A673 (cell line): Measurements from ENCODE around the gene JOSD1. TPM values are rescaled to one million over a fixed set of nuclear protein-coding genes. Genes with fewer than 3 reads are reported as not detected.

Experiments used
- BruUV-seq: library from RNA; stranded (reverse); fragments of 400-500 nt; replicated peaks from 2 replicates; lab custom pipeline; 2021; lab: Mats Ljungman, UMichigan
- CTCF ChIA-PET: fragments of 300-600 bp; sonication (Branson Sonifier 250); formaldehyde crosslinking; loops from one replicate; lab custom pipeline; 2022; ENCODE audit warnings: antibody characterized with exemption; lab: Charles Lee
- POLR2A ChIA-PET: fragments of 300-600 bp; sonication (Branson Sonifier 250); formaldehyde crosslinking; loops from one replicate; lab custom pipeline; 2022; ENCODE audit warnings: antibody characterized with exemption; ENCODE audit not compliant: low non-redundant PET; lab: Charles Lee
- DNase-seq: peaks from one replicate; pipeline ENCODE4 v3.0.0-alpha.2; 2015; ENCODE audit warnings: low spot score
- H3K27ac ChIP-seq: fragments of 200-600 bp; sonication (generic); 2 replicates; pipeline ENCODE4 v1.5.1; 2016; ENCODE audit warnings: mixed run types, low read depth, mild to moderate bottlenecking, mixed read lengths, antibody characterized with exemption, low read length; ENCODE audit not compliant: poor library complexity, severe bottlenecking
- H3K27me3 ChIP-seq: fragments of 200-600 bp; sonication (generic); replicated peaks from 2 replicates; pipeline ENCODE4 v1.6.1; 2017; ENCODE audit warnings: mixed run types, low read depth, mild to moderate bottlenecking, mixed read lengths, antibody characterized with exemption, low read length; ENCODE audit not compliant: insufficient read depth, poor library complexity
- H3K36me3 ChIP-seq: fragments of 200-600 bp; sonication (generic); 2 replicates; pipeline ENCODE4 v1.6.1; 2016; ENCODE audit warnings: mixed run types, mild to moderate bottlenecking, mixed read lengths, antibody characterized with exemption, low read length; ENCODE audit not compliant: insufficient read depth, poor library complexity, severe bottlenecking
- H3K4me1 ChIP-seq: fragments of 200-600 bp; sonication (generic); 2 replicates; pipeline ENCODE4 v1.6.1; 2017; ENCODE audit warnings: mixed run types, mild to moderate bottlenecking, mixed read lengths, antibody characterized with exemption, low read length; ENCODE audit not compliant: insufficient read depth, poor library complexity, severe bottlenecking
- H3K4me3 ChIP-seq: fragments of 200-600 bp; sonication (generic); 2 replicates; pipeline ENCODE4 v1.5.1; 2016; ENCODE audit warnings: low read depth, mixed run types, mild to moderate bottlenecking, mixed read lengths, low read length; ENCODE audit not compliant: poor library complexity, severe bottlenecking
- H3K9me3 ChIP-seq: fragments of 200-600 bp; sonication (generic); 2 replicates; pipeline ENCODE4 v1.6.1; 2016; ENCODE audit warnings: mixed run types, low read depth, mild to moderate bottlenecking, mixed read lengths, antibody characterized with exemption, low read length; ENCODE audit not compliant: poor library complexity, severe bottlenecking
- EZH2 ChIP-seq: fragments of 200-600 bp; sonication (generic); IDR thresholded peaks from 2 replicates; pipeline ENCODE4 v1.6.1; 2017; ENCODE audit warnings: borderline replicate concordance, low read depth, mild to moderate bottlenecking, mixed read lengths, antibody characterized with exemption, low read length; ENCODE audit not compliant: poor library complexity, severe bottlenecking
- intact Hi-C: fragments of 100-400 bp; cut with micrococcal nuclease; formaldehyde crosslinking; loops from one replicate; pipeline ENCODE4 v1.10.0; 2022; ENCODE audit not compliant: unreplicated experiment
- total RNA-seq: library from RNA; stranded (reverse); gene quantifications from 2 replicates; pipeline ENCODE4 v1.2.3, GENCODE V29; 2021
- TF ChIP-seq, protein P1 (sequence below): fragments of 300-800, 200-600 bp; sonication (generic); conservative IDR thresholded peaks from 2 replicates; pipeline ENCODE4 v1.5.1; 2017; ENCODE audit warnings: low read depth, mild to moderate bottlenecking, antibody characterized with exemption, low read length, moderate library complexity, mixed read lengths

The JOSD1 gene
- total RNA-seq, 1 experiment from 2014 or later = 53.1 TPM

DNA sequence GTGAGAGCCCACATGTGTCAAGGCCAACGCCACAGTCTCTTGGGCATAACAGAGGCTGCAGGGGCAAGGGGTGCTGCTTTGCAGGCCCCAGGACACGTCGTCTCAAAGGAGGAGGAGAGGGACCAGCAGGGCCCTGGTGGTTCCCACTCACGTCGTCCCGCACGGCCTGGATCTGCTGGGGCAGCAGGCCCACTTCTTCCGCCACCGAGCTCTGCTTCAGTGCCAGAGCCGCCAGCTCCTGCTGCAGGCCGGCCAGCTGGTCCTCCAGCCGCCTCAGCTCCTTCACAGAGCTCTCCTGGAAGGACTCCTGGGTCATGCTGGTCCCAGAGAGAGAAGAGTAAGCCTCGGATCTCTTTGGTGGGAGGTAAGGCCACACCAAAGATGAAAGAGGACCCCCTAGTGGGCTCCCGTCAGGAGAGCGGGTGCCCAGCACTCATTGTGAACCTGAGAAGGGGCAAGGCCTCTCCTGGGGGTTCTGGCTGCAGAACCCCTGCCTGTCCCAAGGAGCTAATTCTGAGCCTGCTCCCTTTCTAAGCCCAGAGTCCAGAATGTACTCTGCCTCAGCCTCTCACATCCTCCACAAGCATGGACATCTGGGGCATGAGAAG is 39.5 kb upstream of the JOSD1 start:
- no peak for TF ChIP-seq EZH2
- TF ChIP-seq, protein P1, sequence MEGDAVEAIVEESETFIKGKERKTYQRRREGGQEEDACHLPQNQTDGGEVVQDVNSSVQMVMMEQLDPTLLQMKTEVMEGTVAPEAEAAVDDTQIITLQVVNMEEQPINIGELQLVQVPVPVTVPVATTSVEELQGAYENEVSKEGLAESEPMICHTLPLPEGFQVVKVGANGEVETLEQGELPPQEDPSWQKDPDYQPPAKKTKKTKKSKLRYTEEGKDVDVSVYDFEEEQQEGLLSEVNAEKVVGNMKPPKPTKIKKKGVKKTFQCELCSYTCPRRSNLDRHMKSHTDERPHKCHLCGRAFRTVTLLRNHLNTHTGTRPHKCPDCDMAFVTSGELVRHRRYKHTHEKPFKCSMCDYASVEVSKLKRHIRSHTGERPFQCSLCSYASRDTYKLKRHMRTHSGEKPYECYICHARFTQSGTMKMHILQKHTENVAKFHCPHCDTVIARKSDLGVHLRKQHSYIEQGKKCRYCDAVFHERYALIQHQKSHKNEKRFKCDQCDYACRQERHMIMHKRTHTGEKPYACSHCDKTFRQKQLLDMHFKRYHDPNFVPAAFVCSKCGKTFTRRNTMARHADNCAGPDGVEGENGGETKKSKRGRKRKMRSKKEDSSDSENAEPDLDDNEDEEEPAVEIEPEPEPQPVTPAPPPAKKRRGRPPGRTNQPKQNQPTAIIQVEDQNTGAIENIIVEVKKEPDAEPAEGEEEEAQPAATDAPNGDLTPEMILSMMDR = no peak
- Histone ChIP-seq H3K4me3 (no peak overlapping the region), H3K27ac (no peak overlapping the region), H3K9me3 (no peaks in the 10 kb centered on the region), H3K36me3 (peaks cover 100% of the 10 kb centered on the region), H3K4me1 (no peaks in the 10 kb centered on the region), H3K27me3 (no peaks in the 10 kb centered on the region)
- ChIA-PET CTCF (interaction anchor here (0.5 to 1.1 kb wide), 2 partner anchors 26 to 63 kb away, joined by 3 read pairs; no protein-coding TSS in a partner anchor), POLR2A (interaction anchor here (0.6 kb wide), 1 partner anchor 730 kb away, joined by 9 read pairs; no protein-coding TSS in a partner anchor)
- intact Hi-C loops = no loop called here
- no TSS peak for BruUV-seq
- no peak for DNase-seq

DNA sequence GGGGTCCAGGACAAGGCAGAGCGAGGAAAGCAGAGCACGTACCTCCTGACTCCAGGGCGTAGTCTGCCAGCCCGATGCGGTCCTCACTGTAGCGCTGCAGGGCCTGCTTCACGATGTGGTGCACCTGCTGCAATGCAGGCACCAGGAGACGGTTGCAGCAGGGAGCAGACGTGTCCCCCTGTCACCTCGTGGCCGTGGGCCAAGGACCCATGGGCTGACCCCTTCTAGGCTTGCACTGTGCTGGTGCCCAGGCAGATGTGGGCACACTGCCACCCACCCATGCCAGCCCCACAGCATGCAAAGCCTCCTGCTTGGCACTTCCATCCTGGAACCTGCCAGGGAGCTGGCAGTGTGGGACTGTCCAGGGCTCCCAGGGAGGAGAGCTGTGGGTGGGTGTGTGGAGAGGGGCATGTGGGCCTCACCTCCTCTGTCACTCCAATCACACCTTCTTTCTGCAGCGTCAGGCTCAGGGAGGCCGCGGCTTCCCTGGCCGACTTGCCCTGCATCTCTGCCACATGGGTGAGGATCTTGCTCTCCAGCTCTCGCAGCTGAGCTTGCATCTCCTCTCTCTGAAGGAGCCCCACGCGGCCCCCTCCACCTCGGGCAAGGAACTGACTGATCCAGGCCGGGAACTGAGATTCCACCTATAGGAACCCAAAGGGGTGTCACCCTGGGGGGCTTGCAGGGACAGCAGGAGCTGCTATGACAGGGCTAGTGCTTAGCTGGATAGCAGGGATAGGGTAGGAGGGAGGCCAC is 38.7 kb upstream of the JOSD1 start:
- Histone ChIP-seq H3K4me3 (no peak overlapping the region), H3K9me3 (no peaks in the 10 kb centered on the region), H3K36me3 (peaks cover 100% of the 10 kb centered on the region), H3K27ac (no peak overlapping the region), H3K4me1 (no peaks in the 10 kb centered on the region), H3K27me3 (no peaks in the 10 kb centered on the region)
- no peak for DNase-seq
- ChIA-PET CTCF (no interaction called here), POLR2A (interaction anchor here (0.6 kb wide), 1 partner anchor 729 kb away, joined by 9 read pairs; no protein-coding TSS in a partner anchor)
- intact Hi-C loops = no loop called here
- no TSS peak for BruUV-seq
- TF ChIP-seq, protein P1 = no peak
- no peak for TF ChIP-seq EZH2

DNA sequence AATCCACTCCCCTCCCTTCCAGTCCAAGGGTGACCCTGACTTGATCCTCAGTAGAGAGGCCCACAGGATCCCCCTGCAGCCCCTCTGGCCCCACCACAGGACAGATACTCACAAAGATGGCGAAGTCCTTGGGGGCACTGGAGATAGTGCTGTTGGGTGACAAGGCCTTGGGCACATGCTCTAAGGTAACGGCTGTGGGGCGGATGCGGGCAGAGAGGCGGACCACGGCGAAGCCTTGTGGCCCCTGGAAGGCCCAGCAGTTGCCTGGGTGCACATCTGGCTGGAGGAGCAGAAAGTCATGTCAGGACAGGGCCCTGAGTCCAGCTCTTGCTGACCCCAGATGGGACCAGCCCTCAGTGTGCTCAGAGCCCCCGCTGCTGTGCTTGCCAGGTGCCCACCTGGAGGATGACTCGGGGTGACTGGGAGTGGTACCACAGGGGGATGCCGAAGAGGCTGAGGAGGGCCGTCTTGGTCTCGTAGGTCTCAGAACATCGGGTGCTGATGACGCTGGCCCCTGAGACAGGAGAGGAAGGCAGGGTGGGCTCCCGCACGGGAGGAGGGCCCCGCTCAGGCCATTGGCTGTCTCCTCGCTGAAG is 37.8 kb upstream of the JOSD1 start:
- no peak overlapping the region for H3K27ac ChIP-seq
- CTCF ChIA-PET = no interaction called here
- intact Hi-C loops = no loop called here
- H3K27me3 ChIP-seq = no peaks in the 10 kb centered on the region
- no peaks in the 10 kb centered on the region for H3K4me1 ChIP-seq
- no TSS peak for BruUV-seq
- no peaks in the 10 kb centered on the region for H3K9me3 ChIP-seq
- no peak for TF ChIP-seq EZH2
- TF ChIP-seq, protein P1 = no peak
- no peak for DNase-seq
- peaks cover 100% of the 10 kb centered on the region for H3K36me3 ChIP-seq
- POLR2A ChIA-PET = no interaction called here
- H3K4me3 ChIP-seq = no peak overlapping the region
